Epidermal melanocyte (primary cell): ENCODE measurements around the gene METTL25.
A peak's percentile ranks its signal among the peaks of the same experiment; 100 is the strongest.

Experiments used
- DNase-seq: peaks from one replicate; pipeline ENCODE4 v3.0.0; 2011; ENCODE audit warnings: low spot score; ENCODE audit not compliant: insufficient read length

METTL25 gene

GRCh38 chr12:82524641-82525040, 166.3 kb downstream of the METTL25 start:
- no peak for DNase-seq

- DNase-seq: no peak
Observed at GRCh38 chr12:82525616-82526015, 167.3 kb downstream of the METTL25 start.

- DNase-seq: peak; percentile 50
Observed at GRCh38 chr12:82527165-82527780, 168.9 kb downstream of the METTL25 start.
